ENCODE measurements around the gene COG6.

- TF ChIP-seq CTCF (conservative IDR thresholded peaks at IDR 0.05; ENCODE audit: low read length) (no peak), EZH2phosphoT487 (IDR thresholded peaks at IDR 0.05; ENCODE audit: borderline replicate concordance) (no peak)
Observed at GRCh38 chr13:39768962-39769361, 113.5 kb downstream of the COG6 start.

All from Loucy (cell line).